COLO668 (cell line): Measurements from ENCODE around the gene OR56B4.
"Not testable (repeated sequence)": the region's sequence is repeated elsewhere in the genome, so short reads cannot be mapped to it uniquely, and the experiment has no call there.

Experiments used
- DNase-seq: peaks from one replicate; lab custom pipeline; 2025; ENCODE audit not compliant: unreplicated experiment; lab: John Stamatoyannopoulos, UW

The OR56B4 gene

DNA sequence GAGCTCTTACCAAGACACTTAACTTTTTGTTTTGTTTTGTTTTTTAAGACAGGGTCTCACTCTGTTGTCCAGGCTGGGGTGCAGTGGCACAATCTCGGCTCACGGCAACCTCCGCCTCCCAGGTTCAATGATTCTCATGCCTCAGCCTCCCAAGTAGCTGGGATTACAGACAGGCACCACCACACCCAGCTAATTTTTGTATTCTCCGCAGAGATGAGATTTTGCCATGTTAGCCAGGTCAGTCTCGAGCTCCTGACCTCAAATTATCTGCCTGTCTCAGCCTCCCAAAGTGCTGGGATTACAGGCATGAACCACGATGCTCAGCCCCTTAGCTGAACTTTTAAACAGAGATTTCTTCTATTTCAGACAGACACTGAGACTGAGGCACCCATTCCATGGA is at the start of gene OR56B4:
TSS of gene OR56B4 (plus strand) at position 301 of the 400 bp plus-strand sequence. CDS start at position 396, 95 bp downstream.
- DNase-seq = not testable (repeated sequence)

DNA sequence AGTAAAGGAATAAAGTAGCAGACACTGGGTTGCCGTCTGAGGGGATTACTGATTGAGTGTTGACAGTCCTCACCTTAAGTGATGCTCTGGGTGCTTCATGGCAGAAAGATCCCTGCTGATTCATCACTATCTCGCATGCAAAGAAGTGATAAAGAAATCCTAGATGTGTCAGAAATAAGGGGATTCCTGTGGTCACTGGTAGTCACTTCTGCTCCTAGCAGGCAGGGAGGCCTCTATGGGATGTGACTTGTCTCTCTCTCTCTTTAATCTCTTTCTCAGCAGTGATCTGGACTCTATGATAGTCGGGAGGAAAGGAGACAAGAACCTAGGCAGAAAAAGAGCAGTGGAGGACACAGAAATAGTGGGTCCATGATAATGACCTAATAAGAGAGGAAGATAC is 46.0 kb upstream of the OR56B4 start:
- DNase-seq = no peak

GRCh38 chr11:6062691-6063358 is 44.7 kb upstream of the OR56B4 start:
- no peak for DNase-seq

DNA sequence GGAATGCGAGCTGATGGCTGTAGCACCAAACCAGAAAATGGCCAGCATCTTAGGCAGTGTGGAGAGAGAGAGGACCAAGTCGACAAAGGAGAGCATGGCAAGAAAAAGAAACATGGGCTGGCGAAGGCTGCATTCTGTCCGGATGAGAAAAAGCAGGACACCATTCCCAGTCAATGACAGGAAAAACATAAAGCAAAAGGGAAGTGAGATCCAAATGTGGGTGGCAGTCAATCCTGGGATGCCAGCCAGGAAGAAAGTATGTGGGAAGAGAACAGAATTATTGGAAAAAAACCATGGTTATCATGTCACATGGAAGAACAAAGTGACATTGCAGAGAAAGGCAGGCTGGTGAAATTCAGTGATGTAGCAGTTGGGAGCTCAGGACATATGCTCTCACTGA is 40.0 kb upstream of the OR56B4 start:
- no peak for DNase-seq

DNA sequence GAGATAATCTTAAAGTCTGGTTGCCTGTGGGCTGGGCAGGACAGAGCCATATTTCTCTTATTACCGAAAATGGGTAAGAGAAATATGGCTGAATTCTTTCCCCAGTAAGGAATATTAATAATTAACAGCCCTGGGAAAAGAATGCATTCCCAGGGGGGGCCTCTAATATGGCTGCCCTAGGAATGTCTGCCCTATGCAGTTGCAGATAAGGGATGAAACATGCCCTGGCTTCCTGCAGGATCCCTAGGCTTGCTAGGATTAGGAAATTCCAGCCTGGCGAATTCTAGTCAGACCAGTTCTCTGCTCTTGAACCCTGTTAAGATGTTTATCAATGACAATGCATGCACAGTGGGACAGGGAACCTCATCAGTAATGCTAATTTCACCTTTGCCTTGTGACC is 31.0 kb upstream of the OR56B4 start:
- DNase-seq = not testable (repeated sequence)

DNA sequence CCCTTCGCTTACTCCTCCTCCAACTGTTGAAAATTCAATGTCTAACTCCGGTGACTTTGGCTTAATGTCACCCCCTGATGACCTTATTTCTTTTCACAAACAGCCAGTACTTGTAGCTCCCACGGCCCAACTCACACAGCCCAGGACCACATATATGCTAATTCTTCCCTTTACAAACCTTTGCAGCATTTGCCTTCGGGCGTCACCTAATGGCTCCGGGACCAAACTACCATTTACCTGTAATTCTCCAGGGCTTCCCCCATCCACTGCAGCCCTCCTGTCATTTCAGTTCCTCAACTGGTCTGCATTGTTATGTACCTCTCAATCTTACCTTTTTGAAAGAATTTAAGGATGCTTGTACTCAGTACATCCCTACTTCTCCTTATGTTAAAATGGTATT is 29.8 kb upstream of the OR56B4 start:
- no peak for DNase-seq

GRCh38 chr11:6079463-6079862 is 28.0 kb upstream of the OR56B4 start:
- DNase-seq = no peak

- DNase-seq = no peak
These were observed 24.4 kb upstream of the OR56B4 start for GRCh38 chr11:6083129-6083528.

- no peak for DNase-seq
These were observed 22.9 kb upstream of the OR56B4 start for GRCh38 chr11:6084587-6084986.

- DNase-seq = no peak
These were observed 13.3 kb upstream of the OR56B4 start for GRCh38 chr11:6094186-6094585.

- DNase-seq = no peak
These were observed 11.7 kb upstream of the OR56B4 start for GRCh38 chr11:6095798-6096197.

DNA sequence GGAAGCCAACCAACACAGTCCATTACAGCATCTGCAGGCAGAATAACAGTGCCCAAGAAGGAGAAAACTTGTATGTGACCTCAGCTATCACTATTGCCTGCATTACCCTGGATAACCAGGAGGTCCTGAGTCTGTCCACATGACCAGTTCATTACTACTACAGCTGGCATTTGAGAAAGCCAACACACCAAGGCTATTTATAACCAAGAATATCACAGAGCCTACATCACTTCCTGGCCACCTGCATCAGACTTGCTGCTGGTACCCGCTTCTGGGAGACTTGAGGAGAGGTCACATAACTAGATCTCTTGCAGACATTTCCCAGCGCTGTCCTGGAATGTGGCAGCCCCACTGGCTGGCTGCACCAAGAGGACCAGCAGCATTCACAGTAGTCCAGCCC is 11.1 kb upstream of the OR56B4 start:
- no peak for DNase-seq

- DNase-seq = no peak
These were observed 7.9 kb upstream of the OR56B4 start for GRCh38 chr11:6099577-6099976.

DNA sequence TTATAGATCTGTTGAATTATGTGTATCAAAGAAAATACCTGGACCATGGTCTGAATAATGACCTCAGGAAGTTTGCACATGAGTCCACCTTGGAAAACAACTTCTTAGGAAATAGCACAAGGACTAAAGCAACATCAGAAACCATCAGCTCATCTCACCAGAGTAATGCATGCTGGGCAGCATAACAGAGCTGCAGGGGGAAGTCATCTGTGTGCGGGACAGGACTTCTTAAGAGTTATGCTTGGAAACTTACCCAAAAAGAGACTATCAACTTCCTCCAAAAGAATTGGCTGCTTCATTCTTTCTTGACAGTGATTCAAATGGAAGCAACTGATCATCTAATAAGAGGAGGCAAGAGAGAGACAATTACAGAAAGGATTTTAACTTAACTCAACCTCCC is 2.5 kb downstream of the OR56B4 start:
- DNase-seq = no peak

DNA sequence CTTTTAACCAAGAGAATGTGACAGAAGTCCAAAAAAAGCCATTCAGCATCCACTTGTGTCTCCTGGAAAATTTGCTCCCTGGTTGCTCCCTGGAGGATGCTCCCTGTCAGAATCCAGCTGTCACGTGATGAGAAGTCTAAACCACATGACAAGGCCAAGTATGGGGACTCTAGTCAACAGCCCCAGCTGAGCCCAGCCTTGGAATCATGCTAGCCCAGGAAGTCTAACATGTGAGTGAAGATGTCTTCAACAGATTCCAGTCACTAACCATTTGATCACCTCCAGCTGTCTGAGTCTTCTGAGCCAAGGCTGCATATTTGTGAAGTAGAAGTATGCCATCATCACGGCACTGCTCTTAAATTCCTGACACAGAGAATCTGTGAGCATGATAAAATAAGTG is 4.2 kb downstream of the OR56B4 start:
- no peak for DNase-seq

DNA sequence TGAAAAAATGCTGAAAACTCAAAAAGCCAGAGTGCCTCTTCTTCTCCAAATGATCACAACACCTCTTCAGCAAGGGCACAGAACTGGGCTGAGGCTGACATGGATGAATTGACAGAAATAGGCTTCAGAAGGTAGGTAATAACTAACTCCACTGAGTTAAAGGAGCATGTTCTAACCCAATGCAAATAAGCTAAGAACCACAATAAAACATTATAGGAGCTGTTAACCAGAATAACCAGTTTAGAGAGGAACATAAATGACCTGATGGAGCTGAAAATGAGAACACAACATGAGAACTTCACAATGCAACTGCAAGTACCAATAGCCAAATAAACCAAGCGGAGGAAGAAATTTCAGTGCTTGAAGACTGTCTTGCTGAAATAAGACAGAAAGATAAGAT is 9.2 kb downstream of the OR56B4 start:
- DNase-seq = no peak

- DNase-seq = no peak
These were observed 16.8 kb downstream of the OR56B4 start for GRCh38 chr11:6124245-6124644.

- DNase-seq = no peak
These were observed 20.4 kb downstream of the OR56B4 start for GRCh38 chr11:6127881-6128280.

DNA sequence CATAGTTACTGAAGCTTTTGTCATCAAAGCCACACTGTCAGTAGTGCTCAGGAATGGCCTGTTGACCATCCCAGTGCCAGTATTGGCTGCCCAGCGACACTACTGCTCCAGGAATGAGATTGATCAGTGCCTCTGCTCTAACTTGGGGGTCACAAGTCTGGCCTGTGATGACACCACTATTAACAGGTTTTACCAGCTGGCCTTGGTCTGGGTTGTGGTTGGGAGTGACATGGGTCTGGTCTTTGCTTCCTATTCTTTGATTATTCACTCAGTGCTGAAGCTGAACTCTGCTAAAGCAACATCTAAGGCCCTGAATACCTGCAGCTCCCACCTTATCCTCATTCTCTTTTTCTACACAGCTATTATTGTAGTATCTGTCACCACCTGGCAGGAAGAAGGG is 21.5 kb downstream of the OR56B4 start:
- DNase-seq = no peak

DNA sequence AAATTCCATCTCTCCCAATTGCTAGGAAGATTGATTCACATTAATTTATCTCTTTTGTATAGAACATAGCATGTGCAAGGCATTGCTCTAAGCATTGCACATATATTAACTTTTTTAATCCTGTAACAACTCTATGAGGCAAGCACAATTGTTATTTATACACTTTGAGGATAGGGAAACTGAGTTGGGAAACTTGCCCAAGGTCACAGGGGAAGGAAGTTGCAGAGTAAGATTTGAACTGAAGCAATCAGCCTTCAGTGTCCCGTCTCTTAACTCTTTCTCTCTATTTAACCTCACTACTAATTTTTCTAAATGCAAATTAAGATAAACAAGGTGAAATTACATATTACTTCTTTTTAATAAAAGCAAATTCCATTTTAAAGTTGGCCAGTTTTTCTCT is 22.2 kb downstream of the OR56B4 start:
- DNase-seq = no peak

GRCh38 chr11:6132431-6132830 is 24.9 kb downstream of the OR56B4 start:
- DNase-seq = no peak

- DNase-seq = not testable (repeated sequence)
These were observed 28.5 kb downstream of the OR56B4 start for GRCh38 chr11:6135936-6136335.

DNA sequence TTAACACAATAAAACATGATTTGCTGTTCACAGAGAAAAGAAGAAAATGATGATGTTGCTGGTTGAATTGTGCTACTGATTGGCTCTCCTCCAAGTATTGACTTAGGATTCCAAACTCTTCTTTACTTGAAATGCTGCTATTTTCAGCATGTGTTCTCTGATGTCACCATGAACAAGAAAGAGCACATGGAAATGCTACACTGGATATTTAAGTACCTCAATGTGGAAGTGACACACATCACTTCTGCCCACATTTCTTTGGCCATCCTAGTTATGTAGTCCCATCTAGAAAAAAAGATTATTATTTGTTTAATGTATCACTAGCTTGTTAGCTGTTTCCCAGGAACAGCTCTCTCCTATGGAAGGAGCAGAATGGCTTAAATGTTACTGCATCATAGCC is 35.5 kb downstream of the OR56B4 start:
- no peak for DNase-seq
